ENCODE results near the gene RTEL1. TPM values are rescaled to one million over a fixed set of nuclear protein-coding genes. Genes with fewer than 3 reads are reported as not detected.

RTEL1 gene
- total and polyA plus RNA-seq, 10 donors = 7.3 to 49.8 (median 40.2) TPM

GRCh38 chr20:63736893-63737694 lies 79.0 kb downstream of the RTEL1 start:
- Histone ChIP-seq H3K27ac (peak overlapping the region in 7 of 8 donors; percentile 44 to 87 (median 84)), H3K36me3 (peaks cover 0 to 52% (median 37%) of the 10 kb centered on the region in 6 donors), H3K9me3 (no peaks in the 10 kb centered on the region), H3K4me3 (peak overlapping the region; percentile 37 to 90 (median 54)), H3K4me1 (peaks cover 45 to 68% (median 60%) of the 10 kb centered on the region in 6 donors), H3K27me3 (replicated peaks in 1 of 7) (peaks cover 0 to 19% (median 0%) of the 10 kb centered on the region in 7 donors)
- no peak for TF ChIP-seq CTCF (IDR thresholded peaks at IDR 0.05 in 8 of 11, conservative IDR thresholded peaks at IDR 0.05 in 3 of 11)
- TF ChIP-seq POLR2AphosphoS5 (IDR thresholded peaks at IDR 0.05) = peak in 2 of 3 donors; percentile 59 to 71
- no peak for TF ChIP-seq POLR2A (IDR thresholded peaks at IDR 0.05)
- peak; percentile 89 for DNase-seq
- intact Hi-C loops (cut with DNase I; ENCODE audit: low total_unique reads) = no loop called here
- WGBS, 5 donors = 16 to 26% (median 20%) methylated on average over 22 to 30 of the region's 30 CpGs

DNA sequence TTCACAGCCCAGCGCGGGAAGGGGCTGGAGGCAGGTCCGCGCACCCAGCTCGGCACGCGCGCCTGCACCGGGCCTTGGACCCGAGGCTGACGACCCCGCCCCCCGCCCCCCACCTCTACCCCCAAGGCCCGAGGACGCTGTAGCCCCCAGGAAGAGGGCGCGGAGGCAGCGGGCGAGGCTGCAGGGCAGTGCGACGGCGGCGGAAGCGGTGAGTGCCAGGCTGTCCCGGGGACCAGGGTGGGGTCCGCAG lies 79.5 kb downstream of the RTEL1 start:
- Histone ChIP-seq H3K4me1 (peaks cover 45 to 73% (median 64%) of the 10 kb centered on the region in 6 donors), H3K36me3 (peaks cover 0 to 57% (median 42%) of the 10 kb centered on the region in 6 donors), H3K4me3 (peak overlapping the region; percentile 37 to 90 (median 54)), H3K27ac (peak overlapping the region in 7 of 8 donors; percentile 44 to 87 (median 84)), H3K27me3 (replicated peaks in 1 of 7) (peaks cover 0 to 19% (median 0%) of the 10 kb centered on the region in 7 donors), H3K9me3 (no peaks in the 10 kb centered on the region)
- intact Hi-C loops (cut with DNase I; ENCODE audit: low total_unique reads) = no loop called here
- no peak for DNase-seq
- TF ChIP-seq CTCF (IDR thresholded peaks at IDR 0.05 in 8 of 11, conservative IDR thresholded peaks at IDR 0.05 in 3 of 11) = no peak
- TF ChIP-seq POLR2AphosphoS5 (IDR thresholded peaks at IDR 0.05) = peak in 1 of 3 donors; percentile 15
- WGBS, 5 donors = 0 to 17% (median 4%) methylated on average over 2 to 26 of the region's 26 CpGs; no CpG with 5 or more reads in 1 of the 5 donors

DNA sequence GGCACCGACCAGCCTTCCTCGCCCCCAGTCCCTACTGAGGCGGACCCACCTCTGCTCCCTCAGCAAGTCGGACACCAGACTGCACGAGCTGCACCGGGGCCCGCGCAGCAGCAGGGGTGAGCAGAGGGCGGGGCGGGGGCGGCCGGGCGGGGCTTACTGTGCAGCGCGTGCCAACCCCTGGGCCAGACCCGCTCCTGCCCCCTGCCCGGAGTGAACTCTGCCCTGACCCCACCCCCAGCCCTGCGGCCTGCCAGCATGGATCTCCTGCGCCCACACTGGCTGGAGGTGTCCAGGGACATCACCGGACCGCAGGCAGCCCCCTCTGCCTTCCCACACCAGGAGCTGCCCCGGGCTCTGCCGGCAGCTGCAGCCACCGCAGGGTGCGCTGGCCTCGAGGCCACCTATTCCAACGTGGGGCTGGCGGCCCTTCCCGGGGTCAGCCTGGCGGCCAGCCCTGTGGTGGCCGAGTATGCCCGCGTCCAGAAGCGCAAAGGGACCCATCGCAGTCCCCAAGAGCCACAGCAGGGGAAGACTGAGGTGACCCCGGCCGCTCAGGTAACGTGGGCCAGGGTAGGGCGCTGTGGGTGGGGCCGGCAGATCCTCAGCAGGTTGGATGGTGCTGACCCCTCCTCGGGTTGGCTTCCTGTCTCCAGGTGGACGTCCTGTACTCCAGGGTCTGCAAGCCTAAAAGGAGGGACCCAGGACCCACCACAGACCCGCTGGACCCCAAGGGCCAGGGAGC lies 80.0 kb downstream of the RTEL1 start:
- H3K27me3 ChIP-seq (replicated peaks in 1 of 7) = peaks cover 0 to 19% (median 0%) of the 10 kb centered on the region in 7 donors
- intact Hi-C loops (cut with DNase I; ENCODE audit: low total_unique reads) = no loop called here
- peaks cover 0 to 59% (median 46%) of the 10 kb centered on the region in 6 donors for H3K36me3 ChIP-seq
- TF ChIP-seq CTCF (IDR thresholded peaks at IDR 0.05 in 8 of 11, conservative IDR thresholded peaks at IDR 0.05 in 3 of 11) (no peak), POLR2A (IDR thresholded peaks at IDR 0.05) (no peak), POLR2AphosphoS5 (IDR thresholded peaks at IDR 0.05) (peak in 2 of 3 donors; percentile 25 to 50)
- WGBS, 5 donors = 11 to 34% (median 21%) methylated on average over 8 to 43 of the region's 43 CpGs
- peaks cover 45 to 78% (median 67%) of the 10 kb centered on the region in 6 donors for H3K4me1 ChIP-seq
- DNase-seq = peak; percentile 88
- H3K4me3 ChIP-seq = peak overlapping the region; percentile 37 to 90 (median 54)
- H3K27ac ChIP-seq = peak overlapping the region in 5 of 8 donors; percentile 84 to 87 (median 87)
- no peaks in the 10 kb centered on the region for H3K9me3 ChIP-seq
